HS-5 (cell line): Measurements from ENCODE around the gene TULP1.

Experiments used
- DNase-seq: peaks from one replicate; pipeline ENCODE4 v3.0.0-alpha.2; 2012; ENCODE audit warnings: low read depth

Gene TULP1

GRCh38 chr6:35465646-35466045 is 47.0 kb downstream of the TULP1 start:
- no peak for DNase-seq

GRCh38 chr6:35463292-35463691 is 49.4 kb downstream of the TULP1 start:
- no peak for DNase-seq

GRCh38 chr6:35461270-35461669 is 51.4 kb downstream of the TULP1 start:
- no peak for DNase-seq

DNA sequence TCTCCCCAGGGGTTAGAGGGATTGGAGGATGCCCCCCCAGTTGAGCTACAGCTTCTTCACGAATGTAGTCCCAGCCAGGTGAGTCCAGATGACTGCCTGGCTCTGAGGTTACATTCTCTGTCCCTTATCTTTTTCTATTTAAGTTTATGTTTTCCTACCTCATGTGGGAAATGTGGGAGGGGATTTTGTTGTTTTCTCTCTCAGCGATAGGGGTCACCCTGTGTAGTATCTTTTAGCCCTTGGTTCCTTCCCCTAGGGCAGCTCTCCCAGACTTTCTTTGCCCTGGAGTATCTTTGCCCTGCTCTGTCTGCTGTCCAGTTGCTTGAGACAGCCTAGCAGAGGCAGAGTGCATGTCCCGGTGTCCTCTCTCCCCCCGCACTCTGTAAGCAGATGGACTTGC is 54.8 kb downstream of the TULP1 start:
- DNase-seq, result no peak

GRCh38 chr6:35454391-35455110 is 58.1 kb downstream of the TULP1 start:
- no peak for DNase-seq

GRCh38 chr6:35453236-35453635 is 59.5 kb downstream of the TULP1 start:
- no peak for DNase-seq

GRCh38 chr6:35452183-35453090 is 60.3 kb downstream of the TULP1 start, which contains the start of gene FANCE:
FANCE (plus strand) TSS chr6:35452338; CDS start chr6:35452546, 208 bp downstream.
- DNase-seq, result no peak

GRCh38 chr6:35451354-35452182 is 61.1 kb downstream of the TULP1 start:
- no peak for DNase-seq

GRCh38 chr6:35449287-35449881 is 63.3 kb downstream of the TULP1 start:
- no peak for DNase-seq

DNA sequence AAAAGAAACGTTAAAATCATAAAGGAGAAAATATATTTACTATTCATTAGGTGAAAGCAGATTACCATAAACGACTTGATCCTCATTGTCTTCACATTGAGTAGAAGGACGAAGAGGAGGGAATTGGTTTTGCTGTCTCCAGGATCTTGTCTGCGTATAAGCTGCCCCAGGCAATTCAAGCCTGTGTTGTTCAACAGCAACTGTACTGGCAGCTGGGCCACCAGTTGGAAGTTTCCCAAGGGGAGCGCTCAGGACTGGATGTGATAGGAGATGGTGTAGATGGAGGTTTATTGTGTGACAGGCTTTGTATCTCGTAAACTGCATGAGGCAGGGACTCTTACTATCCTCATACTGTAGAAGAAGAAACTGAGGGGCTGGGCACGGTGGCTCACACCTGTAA is 64.5 kb downstream of the TULP1 start:
- no peak for DNase-seq
